Ishikawa (cell line): ENCODE data around the gene FGD6.

Source experiments
- CEBPB ChIP-seq: IDR thresholded peaks from 2 replicates; pipeline ENCODE4 v1.6.1; 2012
- CREB1 ChIP-seq: IDR thresholded peaks from 2 replicates; pipeline ENCODE4 v1.6.1; 2012; ENCODE audit warnings: low read depth
- EGR1 ChIP-seq: IDR thresholded peaks from 2 replicates; pipeline ENCODE4 v1.6.1; 2012
- EP300 ChIP-seq: IDR thresholded peaks from 2 replicates; pipeline ENCODE4 v1.6.1; 2012; ENCODE audit warnings: borderline replicate concordance
- FOXM1 ChIP-seq: IDR thresholded peaks from 2 replicates; pipeline ENCODE4 v1.6.1; 2012; ENCODE audit warnings: low read depth, borderline replicate concordance
- NFIC ChIP-seq: IDR thresholded peaks from 2 replicates; pipeline ENCODE4 v1.6.1; 2012
- RAD21 ChIP-seq: IDR thresholded peaks from 2 replicates; pipeline ENCODE4 v1.6.1; 2012; ENCODE audit warnings: low read depth
- REST ChIP-seq: IDR thresholded peaks from 2 replicates; pipeline ENCODE4 v1.6.1; 2012; ENCODE audit warnings: low read depth, mild to moderate bottlenecking
- TAF1 ChIP-seq: IDR thresholded peaks from 2 replicates; pipeline ENCODE4 v1.6.1; 2012; ENCODE audit warnings: low read depth, mild to moderate bottlenecking
- TCF12 ChIP-seq: IDR thresholded peaks from 2 replicates; pipeline ENCODE4 v1.6.1; 2012; ENCODE audit warnings: low read depth
- TEAD4 ChIP-seq: IDR thresholded peaks from 2 replicates; pipeline ENCODE4 v1.6.1; 2012
- USF1 ChIP-seq: IDR thresholded peaks from 2 replicates; pipeline ENCODE4 v1.6.1; 2012
- YY1 ChIP-seq: IDR thresholded peaks from 2 replicates; pipeline ENCODE4 v1.6.1; 2012; ENCODE audit warnings: low read depth
- ZBTB7A ChIP-seq: IDR thresholded peaks from 2 replicates; pipeline ENCODE4 v1.6.1; 2012; ENCODE audit warnings: low read depth
- TF ChIP-seq, protein P1 (sequence below): IDR thresholded peaks from 2 replicates; pipeline ENCODE4 v1.6.1; 2012

The FGD6 gene

GRCh38 chr12:95169368-95169767 lies 47.9 kb downstream of the FGD6 start:
- TF ChIP-seq ZBTB7A (no peak), FOXM1 (no peak), CREB1 (no peak), RAD21 (no peak), YY1 (no peak), TCF12 (no peak), TEAD4 (no peak), USF1 (no peak), EP300 (no peak), REST (no peak), EGR1 (no peak), NFIC (no peak), TAF1 (no peak), CEBPB (no peak)
- TF ChIP-seq, protein P1, sequence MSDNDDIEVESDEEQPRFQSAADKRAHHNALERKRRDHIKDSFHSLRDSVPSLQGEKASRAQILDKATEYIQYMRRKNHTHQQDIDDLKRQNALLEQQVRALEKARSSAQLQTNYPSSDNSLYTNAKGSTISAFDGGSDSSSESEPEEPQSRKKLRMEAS, result no peak

DNA sequence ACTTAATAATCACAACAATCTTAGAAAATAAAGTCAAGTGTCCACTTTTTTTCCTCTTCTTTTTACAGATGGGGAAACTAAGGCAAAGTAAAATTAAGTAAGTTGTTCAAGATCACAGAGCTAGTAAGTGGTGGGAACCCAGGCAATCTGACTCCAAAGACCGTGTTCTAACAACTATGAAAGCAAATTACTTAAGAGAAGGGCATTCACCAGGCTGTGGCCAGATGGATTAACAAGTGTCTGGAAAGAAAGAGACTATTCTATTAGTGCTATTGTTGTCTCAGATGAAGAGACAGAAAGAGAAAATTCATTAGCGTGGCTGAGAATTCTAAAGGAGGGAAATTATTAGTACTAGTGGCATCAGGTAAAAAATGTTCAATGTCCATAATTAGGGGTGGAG lies 48.5 kb downstream of the FGD6 start:
- TF ChIP-seq TCF12 (no peak), ZBTB7A (no peak), REST (no peak), RAD21 (no peak)

DNA sequence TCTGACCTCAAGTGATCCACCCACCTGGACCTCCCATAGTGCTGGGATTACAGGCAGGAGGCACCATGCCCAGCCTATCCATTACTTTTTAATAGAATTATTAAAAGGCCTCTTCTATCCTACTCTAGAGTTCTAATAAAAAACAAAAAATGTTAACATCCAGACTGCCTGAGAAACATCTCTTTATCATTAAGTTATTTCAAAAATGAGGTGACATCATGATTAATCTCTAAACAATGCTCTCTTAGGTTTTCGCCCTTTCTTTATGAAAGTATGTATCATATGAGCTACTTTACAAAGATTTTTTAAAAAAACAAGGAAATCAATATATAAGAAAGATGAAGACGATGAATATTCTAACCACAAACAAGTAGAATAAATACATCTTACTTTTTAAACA lies 52.6 kb downstream of the FGD6 start:
- TF ChIP-seq TAF1 (no peak), CREB1 (no peak), NFIC (no peak), CEBPB (no peak), TEAD4 (no peak), EP300 (no peak), RAD21 (no peak), TCF12 (no peak)

DNA sequence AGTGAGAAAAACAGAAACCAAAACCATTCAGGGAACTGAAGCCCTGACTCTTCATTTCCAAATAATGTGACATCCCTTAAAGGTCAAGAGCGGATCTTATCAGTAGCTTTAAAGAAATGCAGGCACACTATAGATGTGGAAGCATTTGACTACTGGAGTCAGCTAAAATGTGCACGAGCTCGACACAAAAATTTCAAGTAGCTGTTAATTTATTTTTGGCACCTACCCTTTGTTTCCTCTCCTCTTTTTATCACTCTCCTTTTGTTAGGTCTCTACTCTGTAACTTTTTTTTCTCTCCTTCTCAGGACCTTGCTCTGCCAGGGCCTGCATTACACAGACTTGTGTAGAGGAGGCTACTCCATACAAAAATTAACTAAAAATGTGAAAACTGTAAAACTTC lies 58.3 kb downstream of the FGD6 start:
- TF ChIP-seq REST (no peak), TAF1 (no peak), CREB1 (no peak), USF1 (no peak), EGR1 (no peak), TCF12 (no peak), ZBTB7A (no peak), YY1 (no peak), CEBPB (no peak), RAD21 (no peak), TEAD4 (no peak), EP300 (no peak), FOXM1 (no peak), NFIC (no peak)
- TF ChIP-seq, protein P1, result no peak

DNA sequence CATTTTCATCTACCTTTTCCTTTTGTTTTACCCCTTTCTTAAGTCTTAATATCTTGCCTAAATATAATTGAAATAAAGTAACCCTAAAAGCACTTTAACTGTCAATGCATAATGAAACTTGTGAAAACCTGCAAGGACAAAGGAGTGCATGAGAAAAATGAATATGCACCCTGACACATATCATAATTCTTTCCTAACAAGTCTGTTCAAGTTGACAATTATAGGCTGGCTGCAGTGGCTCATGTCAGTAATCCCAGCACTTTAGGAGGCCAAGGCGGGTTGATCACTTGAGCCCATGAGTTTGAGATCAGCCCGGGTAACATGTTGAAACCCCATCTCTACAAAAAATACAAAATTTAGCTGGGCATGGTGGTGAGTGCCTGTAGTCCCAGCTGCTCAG lies 65.4 kb downstream of the FGD6 start:
- TF ChIP-seq FOXM1 (no peak), TCF12 (no peak)
